Activated CD4-positive, alpha-beta T cell treated with anti-CD3 and anti-CD28 coated beads, Interleukin-2, amount 10 ng/mL, durations not matched to agents 7 days and 5 days (primary cell): ENCODE results near the gene MAPK8IP2. TPM values are rescaled to one million over a fixed set of nuclear protein-coding genes. Genes with fewer than 3 reads are reported as not detected.

Experiments
- CTCF ChIA-PET: fragments of 350-600 bp; sonication (Branson Sonifier 250); formaldehyde crosslinking; loops from one replicate; lab custom pipeline; 2021; ENCODE audit warnings: antibody characterized with exemption; lab: Charles Lee
- POLR2A ChIA-PET: fragments of 350-600 bp; sonication (Branson Sonifier 250); formaldehyde crosslinking; loops from one replicate; lab custom pipeline; 2021; ENCODE audit warnings: antibody characterized with exemption; lab: Charles Lee
- DNase-seq: peaks from one replicate; pipeline ENCODE4 v3.0.0-alpha.2; 2020
- H3K27ac Mint-ChIP-seq: one replicate; pipeline ENCODE4 v1.8.0; 2021; ENCODE audit warnings: mild to moderate bottlenecking, moderate library complexity, mixed read lengths
- H3K27me3 Mint-ChIP-seq: one replicate; pipeline ENCODE4 v1.8.0; 2021; ENCODE audit warnings: mixed read lengths
- H3K36me3 Mint-ChIP-seq: one replicate; pipeline ENCODE4 v1.8.0; 2021; ENCODE audit warnings: low read depth, mixed read lengths
- H3K4me1 Mint-ChIP-seq: one replicate; pipeline ENCODE4 v1.8.0; 2021; ENCODE audit warnings: mixed read lengths
- H3K4me3 Mint-ChIP-seq: one replicate; pipeline ENCODE4 v1.8.0; 2021; ENCODE audit warnings: mild to moderate bottlenecking, moderate library complexity, mixed read lengths
- H3K9me3 Mint-ChIP-seq: one replicate; pipeline ENCODE4 v1.8.0; 2021; ENCODE audit warnings: mixed read lengths
- total RNA-seq, 2 experiments: library from RNA; stranded (reverse); gene quantifications; one replicate each; pipeline ENCODE4 v1.2.3, GENCODE V29; 2021

The MAPK8IP2 gene
- under 1 TPM; 0.29 to 0.37 TPM for total RNA-seq

- POLR2A ChIA-PET, result no interaction called here
- H3K9me3 Mint-ChIP-seq, result no peaks in the 10 kb centered on the region
- H3K36me3 Mint-ChIP-seq, result peaks cover 3% of the 10 kb centered on the region
- CTCF ChIA-PET, result interaction anchor here (1.4 kb wide), 1 partner anchor 11 kb away, joined by 4 read pairs; no protein-coding TSS in a partner anchor
- peaks cover 37% of the 10 kb centered on the region for H3K27me3 Mint-ChIP-seq
- H3K4me1 Mint-ChIP-seq, result peaks cover 12% of the 10 kb centered on the region
- no peak within 1 kb of the TSS for H3K27ac Mint-ChIP-seq
- H3K4me3 Mint-ChIP-seq, result peak within 1 kb of the TSS; percentile 58
- no peak for DNase-seq
Observed at GRCh38 chr22:50600538-50600937, at the start of gene MAPK8IP2. Gene MAPK8IP2 (plus strand): TSS chr22:50600793. CDS start chr22:50600819, 26 bp downstream.

DNA sequence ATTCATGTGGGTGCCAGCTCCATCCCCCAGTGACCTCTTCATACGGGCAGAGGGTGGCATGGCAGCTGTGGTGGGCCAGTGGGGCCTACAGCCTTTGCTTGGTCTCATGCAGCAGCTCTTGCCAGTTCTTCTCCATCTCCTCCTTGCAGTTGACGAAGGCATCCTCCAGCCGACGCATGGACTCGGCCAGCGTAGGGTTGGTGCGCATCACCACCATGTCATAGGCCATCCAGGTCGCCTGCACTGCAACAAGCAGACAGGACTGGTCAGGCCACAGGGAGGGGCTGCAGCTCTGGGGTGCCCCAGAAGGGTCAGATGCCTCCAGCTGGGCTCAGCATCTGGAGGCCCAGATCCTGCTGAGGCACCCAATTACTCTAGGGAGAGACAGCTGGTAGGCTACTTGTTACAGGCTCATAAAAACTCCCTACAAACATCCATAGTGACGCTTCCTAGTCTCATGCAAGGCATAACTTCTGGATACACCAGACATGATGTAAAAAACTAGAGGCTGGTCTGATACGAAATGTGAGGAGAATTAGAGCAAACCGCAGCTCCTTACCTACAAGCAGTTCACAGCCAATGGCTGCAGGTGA lies 49.3 kb upstream of the MAPK8IP2 start:
- H3K36me3 Mint-ChIP-seq, result peaks cover 6% of the 10 kb centered on the region
- peaks cover 3% of the 10 kb centered on the region for H3K27me3 Mint-ChIP-seq
- POLR2A ChIA-PET, result interaction anchor here (0.6 kb wide), 1 partner anchor 11 kb away, joined by 4 read pairs; no protein-coding TSS in a partner anchor
- H3K27ac Mint-ChIP-seq, result peak overlapping the region; percentile 50
- H3K9me3 Mint-ChIP-seq, result no peaks in the 10 kb centered on the region
- no peak for DNase-seq
- CTCF ChIA-PET, result interaction anchor here (1.1 to 5.8 kb wide), 5 partner anchors 9 to 26 kb away, joined by 3 to 31 read pairs (median 7); partner anchors contain the start of genes SCO2 and SYCE3
- H3K4me3 Mint-ChIP-seq, result no peak overlapping the region
- H3K4me1 Mint-ChIP-seq, result peaks cover 24% of the 10 kb centered on the region

DNA sequence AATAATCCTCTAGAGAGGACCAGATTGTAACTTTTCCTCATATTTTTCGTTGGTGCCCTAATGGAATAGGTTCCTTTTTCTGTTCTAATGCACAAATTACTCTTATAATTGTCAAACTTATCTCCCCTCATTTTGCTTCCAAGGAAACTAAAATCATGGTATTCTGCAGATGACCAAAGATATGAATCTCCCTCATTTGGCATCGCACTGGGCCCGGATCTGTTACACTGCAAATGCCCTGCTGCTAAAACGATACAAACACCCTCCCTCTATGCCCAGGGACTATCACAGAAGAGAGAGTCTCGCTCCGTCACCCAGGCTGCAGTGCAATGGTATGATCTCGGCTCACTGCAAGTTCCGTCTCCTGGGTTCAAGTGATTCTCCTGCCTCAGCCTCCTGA lies 47.3 kb upstream of the MAPK8IP2 start:
- Mint-ChIP-seq H3K9me3 (no peaks in the 10 kb centered on the region), H3K27ac (no peak overlapping the region), H3K4me1 (peaks cover 20% of the 10 kb centered on the region), H3K36me3 (peaks cover 6% of the 10 kb centered on the region), H3K4me3 (no peak overlapping the region), H3K27me3 (peaks cover 6% of the 10 kb centered on the region)
- ChIA-PET CTCF (interaction anchor here (1.8 to 5.8 kb wide), 2 partner anchors 8 to 10 kb away, joined by 5 to 30 read pairs; partner anchors contain the start of genes KLHDC7B and SYCE3), POLR2A (no interaction called here)
- no peak for DNase-seq

DNA sequence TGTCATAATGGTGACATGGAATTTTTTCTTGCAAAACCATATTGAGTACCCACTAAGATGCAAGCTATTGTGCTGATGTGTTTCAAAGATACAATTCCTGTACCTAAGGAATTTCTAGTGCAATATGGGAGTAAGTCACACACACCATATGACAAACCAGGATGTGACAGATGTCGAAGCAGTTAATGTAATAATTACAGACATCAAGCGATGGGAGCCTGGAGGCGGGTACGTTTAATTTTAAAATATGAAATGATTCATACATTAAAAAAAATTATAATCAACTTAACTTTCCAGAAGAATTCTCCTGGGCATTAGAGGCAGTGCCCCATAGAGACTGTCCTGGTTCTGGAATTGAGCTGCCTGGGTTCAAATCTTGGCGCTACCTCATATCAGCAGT lies 43.9 kb upstream of the MAPK8IP2 start:
- Mint-ChIP-seq H3K27me3 (peaks cover 15% of the 10 kb centered on the region), H3K9me3 (no peaks in the 10 kb centered on the region), H3K36me3 (no peaks in the 10 kb centered on the region), H3K4me3 (no peak overlapping the region), H3K4me1 (peaks cover 12% of the 10 kb centered on the region), H3K27ac (no peak overlapping the region)
- no peak for DNase-seq
- ChIA-PET CTCF (interaction anchor here (1.3 to 5.9 kb wide), 3 partner anchors 10 to 31 kb away, joined by 4 to 31 read pairs (median 5); partner anchors contain the start of genes KLHDC7B and SCO2), POLR2A (interaction anchor here (0.6 kb wide), 1 partner anchor 22 kb away, joined by 5 read pairs; no protein-coding TSS in a partner anchor)

GRCh38 chr22:50560034-50560433 lies 40.6 kb upstream of the MAPK8IP2 start:
- H3K27me3 Mint-ChIP-seq, result peaks cover 21% of the 10 kb centered on the region
- peaks cover 24% of the 10 kb centered on the region for H3K4me1 Mint-ChIP-seq
- no peaks in the 10 kb centered on the region for H3K9me3 Mint-ChIP-seq
- no peaks in the 10 kb centered on the region for H3K36me3 Mint-ChIP-seq
- no peak for DNase-seq
- CTCF ChIA-PET, result interaction anchor here (1.0 to 5.9 kb wide), 4 partner anchors 9 to 49 kb away, joined by 3 to 31 read pairs (median 4); partner anchors contain the start of gene KLHDC7B
- no peak overlapping the region for H3K4me3 Mint-ChIP-seq
- H3K27ac Mint-ChIP-seq, result no peak overlapping the region
- POLR2A ChIA-PET, result no interaction called here

- Mint-ChIP-seq H3K27ac (peak overlapping the region; percentile 65), H3K27me3 (peaks cover 15% of the 10 kb centered on the region), H3K4me3 (peak overlapping the region; percentile 60), H3K4me1 (peaks cover 24% of the 10 kb centered on the region), H3K36me3 (no peaks in the 10 kb centered on the region), H3K9me3 (no peaks in the 10 kb centered on the region)
- no peak for DNase-seq
- POLR2A ChIA-PET, result no interaction called here
- CTCF ChIA-PET, result interaction anchor here (5.9 kb wide), 1 partner anchor 15 kb away, joined by 31 read pairs; the partner anchor contains the start of gene KLHDC7B
Observed at GRCh38 chr22:50561401-50562358, 38.9 kb upstream of the MAPK8IP2 start.

- Mint-ChIP-seq H3K27ac (peak within 1 kb of the TSS; percentile 85), H3K36me3 (peaks cover 3% of the 10 kb centered on the region)
- POLR2A ChIA-PET, result interaction anchor here (0.6 to 1.3 kb wide), 4 partner anchors 12 to 57 kb away, joined by 3 to 4 read pairs (median 4); partner anchors contain the start of gene SCO2
Observed at GRCh38 chr22:50562523-50563412, 37.8 kb upstream of the MAPK8IP2 start, which contains the start of gene SYCE3. Gene SYCE3 (minus strand): TSS chr22:50562919. CDS start chr22:50556405, 6,514 bp downstream.

GRCh38 chr22:50563413-50564160 lies 37.0 kb upstream of the MAPK8IP2 start:
- no peak for DNase-seq
- H3K4me1 Mint-ChIP-seq, result peaks cover 24% of the 10 kb centered on the region
- H3K27me3 Mint-ChIP-seq, result peaks cover 13% of the 10 kb centered on the region
- H3K4me3 Mint-ChIP-seq, result peak overlapping the region; percentile 80
- H3K9me3 Mint-ChIP-seq, result no peaks in the 10 kb centered on the region
- CTCF ChIA-PET, result interaction anchor here (0.6 to 4.9 kb wide), 25 partner anchors 8 to 428 kb away, joined by 3 to 74 read pairs (median 4); partner anchors contain the start of genes CHKB, CPT1B, KLHDC7B and SCO2
- peaks cover 7% of the 10 kb centered on the region for H3K36me3 Mint-ChIP-seq
- peak overlapping the region; percentile 85 for H3K27ac Mint-ChIP-seq
- POLR2A ChIA-PET, result interaction anchor here (0.6 to 1.3 kb wide), 6 partner anchors 11 to 258 kb away, joined by 3 to 4 read pairs (median 4); partner anchors contain the start of genes SCO2 and TYMP

More at GRCh38 chr22:50562523-50563412, 37.8 kb upstream of the MAPK8IP2 start, which contains the start of gene SYCE3:
- Mint-ChIP-seq H3K4me1 (peaks cover 24% of the 10 kb centered on the region), H3K27me3 (peaks cover 15% of the 10 kb centered on the region), H3K4me3 (peak within 1 kb of the TSS; percentile 80), H3K9me3 (no peaks in the 10 kb centered on the region)
- DNase-seq, result peak; percentile 97
- CTCF ChIA-PET, result interaction anchor here (0.6 to 4.9 kb wide), 25 partner anchors 9 to 318 kb away, joined by 3 to 74 read pairs (median 4); partner anchors contain the start of genes CHKB, CPT1B, KLHDC7B and SCO2

- Mint-ChIP-seq H3K4me3 (no peak overlapping the region), H3K27me3 (peaks cover 9% of the 10 kb centered on the region), H3K36me3 (peaks cover 13% of the 10 kb centered on the region), H3K4me1 (peaks cover 24% of the 10 kb centered on the region), H3K27ac (no peak overlapping the region), H3K9me3 (no peaks in the 10 kb centered on the region)
- POLR2A ChIA-PET, result interaction anchor here (0.7 kb wide), 1 partner anchor 259 kb away, joined by 3 read pairs; no protein-coding TSS in a partner anchor
- no peak for DNase-seq
- CTCF ChIA-PET, result interaction anchor here (0.7 to 4.9 kb wide), 9 partner anchors 12 to 428 kb away, joined by 3 to 74 read pairs (median 5); partner anchors contain the start of genes KLHDC7B, SCO2 and TYMP
Observed at GRCh38 chr22:50564289-50564688, 36.3 kb upstream of the MAPK8IP2 start.

- peaks cover 34% of the 10 kb centered on the region for H3K36me3 Mint-ChIP-seq
- DNase-seq, result no peak
- ChIA-PET CTCF (interaction anchor here (1.7 kb wide), 1 partner anchor 42 kb away, joined by 4 read pairs; the partner anchor contains the start of gene SCO2), POLR2A (no interaction called here)
- H3K4me3 Mint-ChIP-seq, result no peak overlapping the region
- H3K27ac Mint-ChIP-seq, result no peak overlapping the region
- H3K27me3 Mint-ChIP-seq, result peaks cover 5% of the 10 kb centered on the region
- no peaks in the 10 kb centered on the region for H3K9me3 Mint-ChIP-seq
- peaks cover 13% of the 10 kb centered on the region for H3K4me1 Mint-ChIP-seq
Observed at GRCh38 chr22:50567721-50568252, 32.8 kb upstream of the MAPK8IP2 start.
